LNCAP (cell line): ENCODE measurements around the gene GATA2.

ENCODE experiments used
- TF ChIP-seq, protein P1 (sequence below): fragments of 450-650 bp; IDR thresholded peaks from 2 replicates; pipeline ENCODE4 v1.5.1; 2017; ENCODE audit warnings: mild to moderate bottlenecking

GATA2 gene

DNA sequence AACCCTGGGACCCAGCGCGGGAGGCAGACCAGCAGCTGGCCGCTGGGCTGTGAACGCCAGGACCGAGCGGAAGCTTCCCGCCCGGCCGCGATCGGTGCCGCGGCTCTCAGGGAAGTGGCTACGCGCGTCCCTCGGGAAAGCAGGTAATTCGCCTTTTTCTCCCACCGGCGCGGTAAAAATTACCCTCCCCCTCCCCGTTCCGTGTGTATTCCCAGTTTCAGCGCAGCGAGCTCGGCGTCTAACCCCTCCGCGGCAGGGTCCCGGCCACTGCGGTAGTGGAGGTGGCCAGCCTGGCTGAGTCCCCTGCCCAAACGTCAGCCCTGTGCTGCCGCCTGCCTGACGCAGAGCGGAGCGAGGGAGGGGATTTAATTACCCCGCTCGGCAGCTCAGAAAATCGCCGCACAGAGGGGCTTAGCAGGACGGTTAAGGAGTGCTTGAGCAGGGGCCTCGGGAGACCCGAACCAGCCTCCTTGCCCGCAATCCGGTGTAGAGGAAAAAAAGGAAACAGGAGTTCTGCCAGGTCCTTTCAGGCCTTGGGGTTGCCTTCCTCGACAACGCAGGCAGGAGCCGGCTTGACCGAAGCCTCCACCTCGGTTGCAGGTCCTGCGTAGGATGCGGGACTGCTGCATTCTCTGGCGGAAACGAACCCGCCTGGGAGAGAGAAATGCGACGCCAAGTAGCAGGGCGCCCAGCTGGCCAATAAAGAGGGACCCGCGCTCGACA is 2.9 kb downstream of the GATA2 start:
- TF ChIP-seq, protein P1, sequence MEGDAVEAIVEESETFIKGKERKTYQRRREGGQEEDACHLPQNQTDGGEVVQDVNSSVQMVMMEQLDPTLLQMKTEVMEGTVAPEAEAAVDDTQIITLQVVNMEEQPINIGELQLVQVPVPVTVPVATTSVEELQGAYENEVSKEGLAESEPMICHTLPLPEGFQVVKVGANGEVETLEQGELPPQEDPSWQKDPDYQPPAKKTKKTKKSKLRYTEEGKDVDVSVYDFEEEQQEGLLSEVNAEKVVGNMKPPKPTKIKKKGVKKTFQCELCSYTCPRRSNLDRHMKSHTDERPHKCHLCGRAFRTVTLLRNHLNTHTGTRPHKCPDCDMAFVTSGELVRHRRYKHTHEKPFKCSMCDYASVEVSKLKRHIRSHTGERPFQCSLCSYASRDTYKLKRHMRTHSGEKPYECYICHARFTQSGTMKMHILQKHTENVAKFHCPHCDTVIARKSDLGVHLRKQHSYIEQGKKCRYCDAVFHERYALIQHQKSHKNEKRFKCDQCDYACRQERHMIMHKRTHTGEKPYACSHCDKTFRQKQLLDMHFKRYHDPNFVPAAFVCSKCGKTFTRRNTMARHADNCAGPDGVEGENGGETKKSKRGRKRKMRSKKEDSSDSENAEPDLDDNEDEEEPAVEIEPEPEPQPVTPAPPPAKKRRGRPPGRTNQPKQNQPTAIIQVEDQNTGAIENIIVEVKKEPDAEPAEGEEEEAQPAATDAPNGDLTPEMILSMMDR, result no peak

DNA sequence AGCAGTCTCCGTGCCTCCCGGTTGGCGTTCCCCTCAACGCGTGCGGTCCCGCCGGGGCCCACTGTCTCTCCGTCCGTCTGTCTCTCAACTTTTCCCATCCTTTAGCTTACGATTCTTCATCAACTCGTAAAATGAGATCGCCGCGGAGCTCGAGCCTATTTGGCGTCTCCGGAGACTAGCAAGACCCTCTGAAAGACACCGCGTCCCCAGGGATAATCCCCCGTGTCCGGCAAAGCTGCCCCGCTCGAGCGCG is 3.4 kb downstream of the GATA2 start:
- TF ChIP-seq, protein P1, result no peak

DNA sequence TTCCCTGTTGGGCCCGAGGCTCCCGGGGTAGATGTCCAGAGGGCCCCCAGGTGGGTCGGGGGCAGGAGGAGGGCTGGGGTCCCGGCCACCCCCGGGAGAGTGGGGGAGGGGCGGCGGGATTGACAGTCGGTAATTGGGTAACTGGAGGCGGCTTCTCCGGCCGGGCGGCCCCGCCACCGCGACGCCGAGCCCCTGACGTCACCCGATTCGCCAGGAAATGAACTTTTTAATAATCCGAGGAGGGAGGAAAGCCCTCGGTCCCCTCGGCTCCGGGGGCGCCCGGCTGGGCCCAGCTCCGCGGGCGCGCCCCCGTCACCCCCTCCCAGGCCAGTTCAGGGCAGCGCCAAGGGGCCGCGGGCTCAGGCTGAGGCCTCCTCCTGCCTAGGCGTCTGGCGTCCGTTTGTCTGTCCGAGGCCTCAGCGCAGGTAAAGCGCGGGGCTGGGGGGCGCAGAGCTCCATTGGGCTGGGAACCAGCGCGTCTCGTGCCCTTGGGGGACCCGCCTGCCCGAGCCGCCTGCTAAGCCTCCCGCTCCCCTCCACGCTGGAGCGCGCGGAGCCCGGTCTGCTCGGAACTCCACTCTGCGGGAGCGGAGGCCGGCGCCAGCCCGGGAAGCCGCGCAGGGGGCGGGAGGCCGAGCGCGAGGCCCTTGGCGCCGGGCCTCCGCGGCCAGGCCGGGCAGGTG is 3.9 kb downstream of the GATA2 start:
- TF ChIP-seq, protein P1, result no peak

DNA sequence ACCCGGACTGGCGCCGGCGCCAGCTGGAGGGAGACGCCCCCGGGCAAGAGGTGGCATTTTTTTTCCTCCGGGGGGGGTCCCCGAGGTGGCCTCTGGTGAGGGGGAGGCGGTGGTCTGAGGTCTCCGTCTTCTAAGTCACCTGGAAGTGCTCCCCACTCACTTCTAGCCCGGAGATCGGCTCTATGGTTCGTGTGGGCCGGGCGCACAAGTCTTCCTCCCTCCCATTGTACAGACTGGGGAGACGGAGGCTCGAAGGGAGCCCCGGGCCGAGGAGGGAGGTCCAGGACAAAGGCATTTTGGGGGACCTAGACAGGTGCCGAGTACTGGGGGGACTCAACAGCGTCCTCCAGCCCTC is 4.4 kb downstream of the GATA2 start:
- TF ChIP-seq, protein P1, result no peak

DNA sequence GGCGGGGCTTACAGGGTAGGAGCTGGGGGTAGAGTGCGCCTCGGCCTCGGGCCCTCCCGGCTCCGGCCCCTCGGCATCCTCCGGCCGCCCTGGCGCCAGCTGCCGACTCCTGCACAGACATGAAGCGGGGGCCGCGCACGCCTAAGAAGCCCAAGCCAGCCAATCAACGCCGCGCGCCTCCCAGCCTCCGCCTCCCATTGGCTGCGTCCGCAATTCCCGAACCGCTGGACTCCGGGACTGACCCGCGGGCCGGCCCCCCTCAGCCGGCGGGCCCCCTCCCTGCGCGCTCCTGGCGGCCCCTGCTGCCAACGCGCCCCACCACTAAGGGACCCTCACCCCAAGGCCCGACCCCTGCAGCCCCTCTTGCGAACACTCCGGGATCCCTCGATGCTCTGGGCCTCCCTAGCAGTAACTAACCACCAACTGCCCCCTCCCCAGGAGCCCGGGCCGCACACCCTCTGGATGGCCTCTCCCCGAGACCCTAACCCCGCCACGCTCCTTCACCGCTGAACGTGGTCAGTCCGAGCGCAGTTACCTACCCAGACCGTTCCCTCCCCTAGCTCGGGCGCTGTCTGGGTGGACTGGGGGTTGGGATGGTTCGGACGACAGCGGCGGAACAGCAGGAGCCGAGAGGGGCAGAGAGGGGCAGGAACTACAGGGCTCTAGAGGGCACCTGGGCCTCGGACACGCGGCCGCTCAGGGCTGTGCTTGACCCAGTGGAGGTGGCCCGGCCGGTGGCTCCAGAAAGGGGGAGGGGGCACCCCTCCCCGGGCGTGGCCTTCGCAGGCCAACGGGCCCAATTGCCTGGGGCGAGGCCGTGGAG is 5.0 kb downstream of the GATA2 start:
- TF ChIP-seq, protein P1, result no peak

DNA sequence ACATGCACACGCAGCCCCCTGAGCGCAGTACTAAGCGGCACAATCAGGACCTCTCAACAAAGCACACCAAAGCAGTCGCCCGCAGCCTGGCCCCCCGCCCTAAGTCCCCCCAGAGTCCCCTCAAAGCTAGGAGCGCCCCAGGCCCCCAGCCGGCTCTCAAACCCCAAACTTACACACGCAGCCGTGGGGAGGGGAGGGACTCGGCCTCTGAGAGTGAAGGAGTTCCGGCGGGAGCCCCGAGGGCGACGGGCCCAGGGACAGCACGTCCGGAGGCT is 5.5 kb downstream of the GATA2 start:
- TF ChIP-seq, protein P1, result no peak

DNA sequence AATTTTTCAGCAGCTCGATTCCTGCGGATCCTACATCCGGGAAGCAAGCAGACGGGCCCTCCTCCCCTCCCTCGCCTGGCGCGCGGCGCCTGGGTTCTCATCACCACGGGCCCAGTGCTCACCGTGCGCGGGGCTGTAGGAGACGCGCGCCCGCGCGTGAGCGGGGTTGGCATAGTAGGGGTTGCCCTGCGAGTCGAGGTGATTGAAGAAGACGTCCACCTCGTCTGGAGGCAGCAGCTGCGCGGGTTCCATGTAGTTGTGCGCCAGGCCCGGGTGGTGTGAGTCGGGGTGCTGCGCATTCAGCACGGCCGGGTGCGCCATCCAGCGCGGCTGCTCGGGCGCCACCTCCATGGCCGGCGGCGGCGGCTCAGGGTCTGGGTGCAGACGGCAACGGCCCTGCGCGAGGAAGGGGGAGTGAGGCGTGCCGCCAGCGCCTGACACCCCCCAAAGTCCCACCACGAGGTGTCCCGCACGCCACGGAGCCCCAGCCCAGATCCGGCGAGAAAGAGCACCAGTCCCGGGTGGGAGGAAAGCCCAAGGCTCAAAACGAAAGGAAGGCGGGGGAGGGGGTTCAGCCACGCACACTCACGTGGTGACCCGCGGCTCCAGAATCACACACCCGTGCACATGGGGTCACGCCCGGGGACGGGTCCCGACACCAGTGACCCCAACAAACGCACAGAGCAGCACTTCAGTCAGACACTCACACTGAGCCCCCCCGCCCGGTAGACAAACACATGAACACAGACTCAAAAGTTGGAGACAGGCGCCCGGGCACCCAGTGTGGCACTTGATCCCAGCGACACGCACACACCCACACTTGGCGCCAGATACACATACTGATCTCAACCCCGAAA is 6.1 kb downstream of the GATA2 start:
- TF ChIP-seq, protein P1, result no peak
